AG04449 (cell line): Measurements from ENCODE around the gene RELL1.

ENCODE experiments used
- CTCF ChIA-PET: fragments of 350-600 bp; formaldehyde crosslinking; extraction: SDS; loops from one replicate; lab custom pipeline; 2021; ENCODE audit warnings: antibody characterized with exemption; lab: Yijun Ruan, JAX
- POLR2A ChIA-PET: fragments of 400-600, 350-600 bp; formaldehyde crosslinking; extraction: SDS; loops from one replicate; lab custom pipeline; 2020; ENCODE audit warnings: antibody characterized with exemption, inconsistent platforms; lab: Yijun Ruan, JAX
- DNase-seq: peaks from one replicate; pipeline ENCODE4 v3.0.0-alpha.2; 2010; ENCODE audit warnings: low read depth, low spot score
- H3K4me3 ChIP-seq: 2 replicates; pipeline ENCODE4 v1.5.1; 2011; ENCODE audit warnings: low read depth, mild to moderate bottlenecking, control low read depth, low read length
- TF ChIP-seq, protein P1 (sequence below): IDR thresholded peaks from one replicate; pipeline ENCODE4 v1.5.1; 2011; ENCODE audit warnings: mild to moderate bottlenecking, moderate library complexity, low read length, control low read depth, inconsistent platforms; ENCODE audit not compliant: insufficient read depth; ENCODE audit errors: missing control alignments

RELL1 gene

DNA sequence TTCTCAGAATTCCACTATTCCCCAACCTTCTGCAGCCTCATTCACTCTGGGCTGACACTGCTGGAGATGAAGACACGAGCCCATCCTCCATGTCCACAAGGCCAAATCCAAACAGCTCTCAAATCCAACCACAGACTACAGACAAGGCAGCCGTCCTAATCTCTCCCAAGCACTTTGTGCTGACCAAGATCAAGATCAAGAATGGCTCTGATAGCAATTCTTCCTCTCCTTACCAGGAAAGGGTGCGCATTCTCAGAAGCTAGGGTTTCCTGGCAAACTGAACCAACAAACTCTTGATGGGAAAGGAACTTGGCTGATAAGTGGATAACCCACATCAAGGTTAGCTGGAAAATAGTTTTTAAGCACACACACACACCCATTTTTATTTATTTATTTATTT, 26.5 kb downstream of the RELL1 start:
- ChIA-PET POLR2A (no interaction called here), CTCF (interaction anchor here (1.1 to 1.4 kb wide), 2 partner anchors 8 to 12 kb away, joined by 3 read pairs; no protein-coding TSS in a partner anchor)

DNA sequence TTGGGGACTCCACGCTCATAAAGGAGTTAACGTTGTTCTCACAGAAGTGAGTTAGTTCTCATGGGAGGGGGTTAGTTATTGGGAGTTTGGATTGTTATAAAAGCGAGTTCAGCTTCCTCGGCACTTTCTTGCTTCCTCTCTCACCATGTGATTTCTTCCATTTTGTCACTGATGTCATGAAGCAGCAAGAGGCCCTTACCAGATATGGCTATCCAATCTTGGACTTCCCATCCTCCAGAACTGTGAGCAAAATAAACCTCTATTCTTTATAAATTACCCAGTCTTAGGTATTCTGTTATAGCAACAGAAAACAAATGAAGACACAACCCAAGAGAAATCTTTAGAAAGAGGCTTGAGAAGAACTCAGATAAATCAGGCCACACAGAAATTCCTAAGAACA, 29.5 kb downstream of the RELL1 start:
- no peak overlapping the region for H3K4me3 ChIP-seq
- ChIA-PET CTCF (no interaction called here), POLR2A (no interaction called here)
- no peak for DNase-seq
- TF ChIP-seq, protein P1, sequence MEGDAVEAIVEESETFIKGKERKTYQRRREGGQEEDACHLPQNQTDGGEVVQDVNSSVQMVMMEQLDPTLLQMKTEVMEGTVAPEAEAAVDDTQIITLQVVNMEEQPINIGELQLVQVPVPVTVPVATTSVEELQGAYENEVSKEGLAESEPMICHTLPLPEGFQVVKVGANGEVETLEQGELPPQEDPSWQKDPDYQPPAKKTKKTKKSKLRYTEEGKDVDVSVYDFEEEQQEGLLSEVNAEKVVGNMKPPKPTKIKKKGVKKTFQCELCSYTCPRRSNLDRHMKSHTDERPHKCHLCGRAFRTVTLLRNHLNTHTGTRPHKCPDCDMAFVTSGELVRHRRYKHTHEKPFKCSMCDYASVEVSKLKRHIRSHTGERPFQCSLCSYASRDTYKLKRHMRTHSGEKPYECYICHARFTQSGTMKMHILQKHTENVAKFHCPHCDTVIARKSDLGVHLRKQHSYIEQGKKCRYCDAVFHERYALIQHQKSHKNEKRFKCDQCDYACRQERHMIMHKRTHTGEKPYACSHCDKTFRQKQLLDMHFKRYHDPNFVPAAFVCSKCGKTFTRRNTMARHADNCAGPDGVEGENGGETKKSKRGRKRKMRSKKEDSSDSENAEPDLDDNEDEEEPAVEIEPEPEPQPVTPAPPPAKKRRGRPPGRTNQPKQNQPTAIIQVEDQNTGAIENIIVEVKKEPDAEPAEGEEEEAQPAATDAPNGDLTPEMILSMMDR, result no peak

More for the DNA sequence above, 26.5 kb downstream of the RELL1 start:
- H3K4me3 ChIP-seq, result no peak overlapping the region
- no peak for DNase-seq
- TF ChIP-seq, protein P1, result no peak

DNA sequence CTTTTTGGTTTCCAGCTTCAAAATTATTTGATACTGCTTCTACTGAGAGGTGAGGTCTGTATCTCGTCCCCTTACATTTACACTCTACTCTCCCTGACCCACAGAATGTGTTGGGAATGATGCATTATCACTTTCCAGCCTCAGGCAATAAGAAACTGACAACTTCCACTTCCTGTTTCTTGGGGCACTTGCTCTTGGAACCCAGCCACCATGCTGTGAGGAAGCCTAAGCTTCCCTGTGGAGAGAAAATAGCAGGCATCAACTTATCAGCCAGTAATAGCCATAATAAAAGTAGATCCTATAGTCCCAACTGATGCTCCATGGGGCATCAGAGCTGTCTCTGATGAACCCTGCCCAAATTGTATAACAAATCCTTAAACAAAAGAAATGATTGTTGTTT, 32.6 kb downstream of the RELL1 start:
- TF ChIP-seq, protein P1, result no peak
- POLR2A ChIA-PET, result no interaction called here
- CTCF ChIA-PET, result interaction anchor here (1.6 kb wide), 1 partner anchor 15 kb away, joined by 4 read pairs; no protein-coding TSS in a partner anchor
- DNase-seq, result no peak
- no peak overlapping the region for H3K4me3 ChIP-seq

DNA sequence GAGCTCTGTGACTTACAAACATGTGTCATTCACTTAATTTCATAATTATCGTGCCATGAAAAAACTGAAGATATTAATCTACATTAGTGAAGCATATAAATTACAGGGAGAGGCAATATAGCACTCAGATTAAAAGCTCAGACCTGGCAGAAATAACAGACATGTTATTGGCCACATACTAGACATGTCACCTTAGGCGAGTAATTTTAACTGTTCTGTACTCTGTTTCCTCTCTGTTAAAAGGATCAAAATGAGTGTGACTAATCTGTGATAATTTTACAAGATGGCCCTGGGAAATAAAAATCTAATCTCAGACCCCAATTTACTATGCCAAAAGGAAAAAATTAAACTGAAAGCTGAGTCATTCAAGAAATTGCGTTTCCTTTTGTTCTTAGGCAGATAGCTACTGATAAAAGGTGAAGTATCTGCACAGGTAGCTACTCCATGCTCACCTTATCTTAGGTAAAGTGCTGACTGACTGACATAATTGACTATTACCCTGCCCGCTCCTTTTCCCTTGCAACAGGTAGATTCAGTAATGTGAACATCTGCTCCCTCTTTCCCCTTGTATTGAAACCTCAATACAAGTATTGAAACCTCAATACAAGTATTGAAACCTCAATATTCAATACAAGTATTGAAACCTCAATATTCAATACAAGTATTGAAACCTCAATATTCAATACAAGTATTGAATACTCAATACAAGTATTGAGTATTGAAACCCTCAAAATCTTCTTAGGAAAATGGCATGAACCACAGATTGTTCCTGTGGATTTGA, 33.2 kb downstream of the RELL1 start:
- CTCF ChIA-PET, result interaction anchor here (1.6 kb wide), 1 partner anchor 14 kb away, joined by 4 read pairs; no protein-coding TSS in a partner anchor

DNA sequence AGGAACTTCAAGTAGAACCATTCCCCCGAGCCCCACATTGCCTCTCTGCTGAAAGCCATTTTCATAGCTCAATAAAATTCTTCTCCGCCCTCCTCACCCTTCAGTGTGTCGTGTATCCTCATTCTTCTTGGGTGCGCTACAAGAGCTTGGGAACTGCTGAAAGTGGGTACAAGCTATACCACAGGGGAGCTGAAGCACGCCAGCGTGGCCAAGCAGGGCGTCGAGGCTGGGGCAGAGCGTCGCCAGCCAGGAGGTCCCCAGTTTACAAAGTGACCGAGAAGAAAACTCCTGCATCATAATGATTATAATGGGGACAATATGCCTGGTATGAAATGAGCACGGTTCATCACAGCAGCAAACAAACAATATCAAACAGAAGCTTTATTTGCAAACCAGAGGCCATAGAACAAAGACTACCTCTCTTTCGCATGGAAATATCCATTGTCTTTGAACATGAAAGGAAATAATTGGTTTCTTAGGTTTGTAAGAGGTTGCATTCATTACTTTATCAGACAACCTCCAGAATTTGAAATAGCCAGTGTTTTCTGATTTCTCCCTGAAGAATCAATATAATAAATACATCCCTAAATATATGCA, 34.3 kb downstream of the RELL1 start:
- TF ChIP-seq, protein P1, result no peak
- POLR2A ChIA-PET, result no interaction called here
- CTCF ChIA-PET, result interaction anchor here (1.2 to 1.6 kb wide), 2 partner anchors 7 to 13 kb away, joined by 3 to 4 read pairs; no protein-coding TSS in a partner anchor

More for the DNA sequence above, 33.2 kb downstream of the RELL1 start:
- POLR2A ChIA-PET, result no interaction called here
- TF ChIP-seq, protein P1, result no peak
- DNase-seq, result no peak
- H3K4me3 ChIP-seq, result no peak overlapping the region

DNA sequence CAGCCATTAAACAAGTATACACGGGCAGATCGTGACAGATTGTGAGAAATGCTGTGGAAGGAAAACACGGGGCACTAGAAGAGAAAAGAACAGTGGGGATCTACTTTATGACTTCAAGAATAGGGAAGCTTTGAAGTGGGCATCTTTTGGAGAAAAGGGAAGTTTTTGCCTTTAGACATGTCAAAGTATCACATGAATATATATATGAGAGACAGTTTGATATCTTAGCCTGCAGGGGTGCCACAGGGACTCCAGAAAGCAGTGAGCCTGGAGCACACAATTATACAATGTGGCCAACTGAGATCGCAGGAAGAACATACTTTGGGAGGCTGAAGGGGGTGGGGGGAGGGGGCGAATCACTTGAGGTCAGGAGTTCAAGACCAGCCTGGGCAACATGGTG, 35.7 kb downstream of the RELL1 start:
- ChIA-PET CTCF (interaction anchor here (1.0 to 1.2 kb wide), 2 partner anchors 9 to 48 kb away, joined by 3 read pairs; no protein-coding TSS in a partner anchor), POLR2A (no interaction called here)
- no peak for DNase-seq
- TF ChIP-seq, protein P1, result no peak
- no peak overlapping the region for H3K4me3 ChIP-seq

More for the DNA sequence above, 34.3 kb downstream of the RELL1 start:
- no peak overlapping the region for H3K4me3 ChIP-seq
- no peak for DNase-seq
